ENCODE measurements around the gene PIK3R6. TPM values are rescaled to one million over a fixed set of nuclear protein-coding genes. Genes with fewer than 3 reads are reported as not detected.

Gene PIK3R6
- total and polyA plus RNA-seq, 2 of the 13 experiments (the other 11 are each of a cell fraction or from before 2014, with no cell fraction given), result not detected

DNA sequence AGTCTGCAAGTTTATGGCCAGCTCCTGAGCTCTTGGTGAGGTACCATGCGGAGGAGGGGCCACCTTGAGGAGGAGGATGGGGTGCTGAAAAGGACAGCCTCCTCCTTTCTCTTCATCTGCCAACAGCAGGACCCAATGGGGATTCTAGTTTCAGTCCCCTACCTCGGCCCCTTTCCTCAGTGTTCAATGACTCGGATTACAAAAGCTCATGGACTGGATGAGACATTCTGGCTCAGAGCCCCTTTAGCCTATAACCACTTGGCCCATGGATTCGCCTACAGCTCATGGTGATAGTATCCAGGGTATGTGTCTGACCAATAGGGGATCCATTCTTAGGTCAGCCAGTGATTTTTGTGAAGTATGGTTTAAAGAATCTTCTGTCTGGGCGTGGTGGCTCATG lies 8.5 kb upstream of the PIK3R6 start (continued):
- TF ChIP-seq, protein P1, sequence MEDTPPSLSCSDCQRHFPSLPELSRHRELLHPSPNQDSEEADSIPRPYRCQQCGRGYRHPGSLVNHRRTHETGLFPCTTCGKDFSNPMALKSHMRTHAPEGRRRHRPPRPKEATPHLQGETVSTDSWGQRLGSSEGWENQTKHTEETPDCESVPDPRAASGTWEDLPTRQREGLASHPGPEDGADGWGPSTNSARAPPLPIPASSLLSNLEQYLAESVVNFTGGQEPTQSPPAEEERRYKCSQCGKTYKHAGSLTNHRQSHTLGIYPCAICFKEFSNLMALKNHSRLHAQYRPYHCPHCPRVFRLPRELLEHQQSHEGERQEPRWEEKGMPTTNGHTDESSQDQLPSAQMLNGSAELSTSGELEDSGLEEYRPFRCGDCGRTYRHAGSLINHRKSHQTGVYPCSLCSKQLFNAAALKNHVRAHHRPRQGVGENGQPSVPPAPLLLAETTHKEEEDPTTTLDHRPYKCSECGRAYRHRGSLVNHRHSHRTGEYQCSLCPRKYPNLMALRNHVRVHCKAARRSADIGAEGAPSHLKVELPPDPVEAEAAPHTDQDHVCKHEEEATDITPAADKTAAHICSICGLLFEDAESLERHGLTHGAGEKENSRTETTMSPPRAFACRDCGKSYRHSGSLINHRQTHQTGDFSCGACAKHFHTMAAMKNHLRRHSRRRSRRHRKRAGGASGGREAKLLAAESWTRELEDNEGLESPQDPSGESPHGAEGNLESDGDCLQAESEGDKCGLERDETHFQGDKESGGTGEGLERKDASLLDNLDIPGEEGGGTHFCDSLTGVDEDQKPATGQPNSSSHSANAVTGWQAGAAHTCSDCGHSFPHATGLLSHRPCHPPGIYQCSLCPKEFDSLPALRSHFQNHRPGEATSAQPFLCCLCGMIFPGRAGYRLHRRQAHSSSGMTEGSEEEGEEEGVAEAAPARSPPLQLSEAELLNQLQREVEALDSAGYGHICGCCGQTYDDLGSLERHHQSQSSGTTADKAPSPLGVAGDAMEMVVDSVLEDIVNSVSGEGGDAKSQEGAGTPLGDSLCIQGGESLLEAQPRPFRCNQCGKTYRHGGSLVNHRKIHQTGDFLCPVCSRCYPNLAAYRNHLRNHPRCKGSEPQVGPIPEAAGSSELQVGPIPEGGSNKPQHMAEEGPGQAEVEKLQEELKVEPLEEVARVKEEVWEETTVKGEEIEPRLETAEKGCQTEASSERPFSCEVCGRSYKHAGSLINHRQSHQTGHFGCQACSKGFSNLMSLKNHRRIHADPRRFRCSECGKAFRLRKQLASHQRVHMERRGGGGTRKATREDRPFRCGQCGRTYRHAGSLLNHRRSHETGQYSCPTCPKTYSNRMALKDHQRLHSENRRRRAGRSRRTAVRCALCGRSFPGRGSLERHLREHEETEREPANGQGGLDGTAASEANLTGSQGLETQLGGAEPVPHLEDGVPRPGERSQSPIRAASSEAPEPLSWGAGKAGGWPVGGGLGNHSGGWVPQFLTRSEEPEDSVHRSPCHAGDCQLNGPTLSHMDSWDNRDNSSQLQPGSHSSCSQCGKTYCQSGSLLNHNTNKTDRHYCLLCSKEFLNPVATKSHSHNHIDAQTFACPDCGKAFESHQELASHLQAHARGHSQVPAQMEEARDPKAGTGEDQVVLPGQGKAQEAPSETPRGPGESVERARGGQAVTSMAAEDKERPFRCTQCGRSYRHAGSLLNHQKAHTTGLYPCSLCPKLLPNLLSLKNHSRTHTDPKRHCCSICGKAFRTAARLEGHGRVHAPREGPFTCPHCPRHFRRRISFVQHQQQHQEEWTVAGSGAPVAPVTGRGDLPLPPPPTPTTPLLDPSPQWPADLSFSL (CRISPR knock-in tag; IDR thresholded peaks at IDR 0.05), result no peak
- no peak for TF ChIP-seq HIVEP1 (CRISPR knock-in tag; IDR thresholded peaks at IDR 0.05)
- TF ChIP-seq TP53 (CRISPR knock-in tag; conservative IDR thresholded peaks at IDR 0.05), result no peak
- TF ChIP-seq, protein P2, sequence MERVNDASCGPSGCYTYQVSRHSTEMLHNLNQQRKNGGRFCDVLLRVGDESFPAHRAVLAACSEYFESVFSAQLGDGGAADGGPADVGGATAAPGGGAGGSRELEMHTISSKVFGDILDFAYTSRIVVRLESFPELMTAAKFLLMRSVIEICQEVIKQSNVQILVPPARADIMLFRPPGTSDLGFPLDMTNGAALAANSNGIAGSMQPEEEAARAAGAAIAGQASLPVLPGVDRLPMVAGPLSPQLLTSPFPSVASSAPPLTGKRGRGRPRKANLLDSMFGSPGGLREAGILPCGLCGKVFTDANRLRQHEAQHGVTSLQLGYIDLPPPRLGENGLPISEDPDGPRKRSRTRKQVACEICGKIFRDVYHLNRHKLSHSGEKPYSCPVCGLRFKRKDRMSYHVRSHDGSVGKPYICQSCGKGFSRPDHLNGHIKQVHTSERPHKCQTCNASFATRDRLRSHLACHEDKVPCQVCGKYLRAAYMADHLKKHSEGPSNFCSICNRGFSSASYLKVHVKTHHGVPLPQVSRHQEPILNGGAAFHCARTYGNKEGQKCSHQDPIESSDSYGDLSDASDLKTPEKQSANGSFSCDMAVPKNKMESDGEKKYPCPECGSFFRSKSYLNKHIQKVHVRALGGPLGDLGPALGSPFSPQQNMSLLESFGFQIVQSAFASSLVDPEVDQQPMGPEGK (CRISPR knock-in tag; IDR thresholded peaks at IDR 0.05), result no peak

DNA sequence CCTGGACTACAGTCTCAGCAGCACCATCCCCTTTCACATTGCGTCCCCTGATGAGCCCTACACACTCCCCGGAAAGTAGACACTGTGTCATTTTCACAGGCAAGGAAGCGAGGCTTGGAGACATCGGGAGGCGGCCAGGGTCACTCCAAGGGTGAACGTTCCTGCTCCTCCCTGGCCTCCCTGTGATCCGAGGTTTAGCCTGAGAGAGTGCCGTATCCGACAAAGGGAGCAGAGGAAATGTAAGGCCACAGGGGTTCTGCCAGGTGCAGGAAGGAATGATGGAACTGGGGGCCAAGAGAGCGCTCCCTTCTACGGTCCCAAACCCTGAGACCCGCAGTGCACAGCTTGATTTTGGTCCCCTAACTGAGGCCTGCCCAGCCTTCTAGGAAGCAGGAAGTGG lies 8.0 kb upstream of the PIK3R6 start:
- Histone ChIP-seq H3K9ac (ENCODE audit: insufficient read depth, low read depth, low read length) (no peak overlapping the region), H2AFZ (ENCODE audit: low read length) (no peak overlapping the region), H3K27ac (ENCODE audit: extremely low read length, insufficient read depth, low read length) (no peak overlapping the region), H3K9me3 (ENCODE audit: low read length) (no peaks in the 10 kb centered on the region), H3K79me2 (ENCODE audit: insufficient read depth, low read length) (no peaks in the 10 kb centered on the region), H3K4me3 (replicated peaks in 1 of 3; ENCODE audit: insufficient read depth in 1 of 3, low read depth in 2 of 3, low read length in 3 of 3) (no peak overlapping the region), H3K27me3 (ENCODE audit: control insufficient read depth in 1 of 2, insufficient read depth in 2 of 2, low read length in 2 of 2) (peaks cover 9 to 66% of the 10 kb centered on the region in 2 experiments), H4K20me1 (ENCODE audit: insufficient read depth, low read length) (no peaks in the 10 kb centered on the region), H3K4me1 (ENCODE audit: insufficient read depth, low read length) (peaks cover 27% of the 10 kb centered on the region), H3K36me3 (replicated peaks in 1 of 2; ENCODE audit: control insufficient read depth in 1 of 2, insufficient read depth in 2 of 2, low read length in 2 of 2) (no peaks in the 10 kb centered on the region), H3K4me2 (ENCODE audit: low read depth, low read length) (no peak overlapping the region)
- no TSS peak for BruUV-seq (replicated peaks)
- DNase-seq (ENCODE audit: low spot score), result no peak
- POLR2A ChIA-PET, result no interaction called here
- ATAC-seq, result no peak
- TF ChIP-seq SMAD3 (CRISPR knock-in tag; IDR thresholded peaks at IDR 0.05) (no peak), BRCA1 (CRISPR knock-in tag; IDR thresholded peaks at IDR 0.05) (no peak), ZMYM3 (CRISPR knock-in tag; IDR thresholded peaks at IDR 0.05) (no peak), ASH2L (IDR thresholded peaks at IDR 0.05; ENCODE audit: insufficient read length, low read depth, low read length) (no peak), ATRX (CRISPR knock-in tag; IDR thresholded peaks at IDR 0.05; ENCODE audit: borderline replicate concordance) (no peak), EP300 (IDR thresholded peaks at IDR 0.05; ENCODE audit: low read depth in 2 of 2, low read length in 2 of 2) (no peak), EP300 (CRISPR knock-in tag; IDR thresholded peaks at IDR 0.05; ENCODE audit: borderline replicate concordance) (no peak)
- intact Hi-C loops (cut with micrococcal nuclease; ENCODE audit: unreplicated experiment) (no loop called here), in situ Hi-C loops (cut with HindIII; ENCODE audit: extremely low pct_ligation_motif_present, low pct_unique_long_range_greater_than_20kb) (no loop called here)
- CTCF ChIA-PET (ENCODE audit: low intra/inter-chr PET ratio, low total read pairs), result no interaction called here
- no peak for FAIRE-seq
- WGBS (ENCODE audit: low lambda C conversion rate), result 53% methylated on average over 12 of the region's 12 CpGs

Measured in HepG2 (cell line).